Right lobe of liver (tissue), 6 donors: ENCODE data around the gene PLXNA4. TPM values are rescaled to one million over a fixed set of nuclear protein-coding genes. Genes with fewer than 3 reads are reported as not detected.
A peak's percentile ranks its signal among the peaks of the same experiment; 100 is the strongest.

Source experiments
- ATAC-seq, 4 donors: fragments of 200-7000 bp; cut with Tn5 transposase; one replicate each; pipeline ENCODE4 v1.9.1; 2020; ENCODE audit warnings: mild to moderate bottlenecking in 4 of 4, moderate library complexity in 4 of 4
- DNase-seq, 3 donors: peaks; one replicate each; pipeline ENCODE4 v3.0.0-alpha.2; 2020
- H3K27ac ChIP-seq, 3 donors: fragments of 200-600 bp; one replicate each; pipeline ENCODE4 v1.8.0; 2022
- H3K27me3 ChIP-seq, 2 donors: fragments of 200-600 bp; one replicate each; pipeline ENCODE4 v1.8.0; 2022
- H3K36me3 ChIP-seq, 4 donors: fragments of 200-600 bp; sonication (generic) in 1 of 4; one replicate each; pipeline versions ENCODE4 v1.5.1 to v1.8.0; 2017 to 2022; ENCODE audit warnings: control low read depth in 1 of 4
- H3K4me1 ChIP-seq, 4 donors: fragments of 200-600 bp; sonication (generic) in 1 of 4; one replicate each; pipeline versions ENCODE4 v1.5.1 to v1.8.0; 2017 to 2022; ENCODE audit warnings: control low read depth in 1 of 4
- H3K4me3 ChIP-seq, 3 donors: fragments of 200-600 bp; one replicate each; pipeline ENCODE4 v1.8.0; 2022
- H3K9me3 ChIP-seq, 4 donors: fragments of 200-600 bp; sonication (generic) in 1 of 4; one replicate each; pipeline versions ENCODE4 v1.5.1 to v1.8.0; 2017 to 2022; ENCODE audit warnings: control low read depth in 1 of 4
- CTCF ChIP-seq, 4 donors: fragments of 200-600 bp in 3 of 4; fragments of 450-650 bp in 1 of 4; IDR thresholded peaks; one replicate each; pipeline versions ENCODE4 v1.5.1 to v1.8.0; 2016 to 2022; ENCODE audit warnings: antibody characterized with exemption in 4 of 4, mild to moderate bottlenecking in 2 of 4
- POLR2A ChIP-seq: fragments of 450-650 bp; IDR thresholded peaks from one replicate; pipeline ENCODE4 v1.6.1; 2017; ENCODE audit warnings: antibody characterized with exemption, mild to moderate bottlenecking
- WGBS: methylation state at CpG from one replicate; pipeline ENCODE4 v1.1.6; 2018; ENCODE audit warnings: low coverage, low lambda C conversion rate; ENCODE audit not compliant: insufficient coverage; ENCODE audit errors: missing lambda C conversion rate; 5-methylcytosine and 5-hydroxymethylcytosine counted together
- intact Hi-C, 2 donors: fragments of 100-400 bp; cut with DNase I; formaldehyde crosslinking; loops; one replicate each; pipeline versions ENCODE4 v1.11.2 to v1.14.1; 2022
- total RNA-seq, 6 experiments: library from RNA; depleted of rRNA in 2 of 6; stranded (reverse); fragments of >200 nt in 2 of 6; fragmentation: NEBNext Ultra II Directional in 3 of 6; extraction: Animal tissue kit (Norgen Biotek cat#: 25700) in 3 of 6; gene quantifications; one replicate each; pipeline versions ENCODE4 v1.1.0 to v1.2.4, GENCODE V29; 2016 to 2023
- donor health status: DM: no; HTN: yes; CAD: no.
- donor health status: DM: no; HTN: no; CAD: no.
- donor health status: DM: no; HTN: no; CAD: no.
- donor health status: DM: no; HTN: yes; CAD: no.
- donor health status: DM: no; HTN: yes; CAD: no.

Gene PLXNA4
- total RNA-seq, 6 experiments from 2014 or later = 0.17 to 0.90 (median 0.30) TPM

- WGBS = 81% methylated on average over 5 of the region's 5 CpGs
- no peaks in the 10 kb centered on the region for H3K4me1 ChIP-seq
- DNase-seq = no peak
- intact Hi-C loops = no loop called here
- no peak overlapping the region for H3K27ac ChIP-seq
- ATAC-seq = no peak
- H3K36me3 ChIP-seq = no peaks in the 10 kb centered on the region
- TF ChIP-seq POLR2A (no peak), CTCF (IDR thresholded peaks at IDR 0.05) (no peak)
- H3K27me3 ChIP-seq = no peaks in the 10 kb centered on the region
- H3K4me3 ChIP-seq = no peak overlapping the region
- H3K9me3 ChIP-seq = no peaks in the 10 kb centered on the region
These were observed 136.1 kb downstream of the PLXNA4 start for GRCh38 chr7:132440151-132440550.

- H3K27ac ChIP-seq = no peak overlapping the region
- no peaks in the 10 kb centered on the region for H3K36me3 ChIP-seq
- TF ChIP-seq CTCF (IDR thresholded peaks at IDR 0.05) = no peak
- TF ChIP-seq POLR2A = no peak
- H3K9me3 ChIP-seq = no peaks in the 10 kb centered on the region
- DNase-seq (no peak), ATAC-seq (no peak)
- H3K4me3 ChIP-seq = no peak overlapping the region
- 71% methylated on average over 8 of the region's 8 CpGs for WGBS
- intact Hi-C loops = no loop called here
- H3K27me3 ChIP-seq = no peaks in the 10 kb centered on the region
- no peaks in the 10 kb centered on the region for H3K4me1 ChIP-seq
These were observed 137.3 kb downstream of the PLXNA4 start for GRCh38 chr7:132438926-132439325.

GRCh38 chr7:132437730-132438129 is 138.5 kb downstream of the PLXNA4 start:
- TF ChIP-seq POLR2A = no peak
- TF ChIP-seq CTCF (IDR thresholded peaks at IDR 0.05) = no peak
- Histone ChIP-seq H3K36me3 (no peaks in the 10 kb centered on the region), H3K27me3 (no peaks in the 10 kb centered on the region), H3K4me3 (no peak overlapping the region), H3K4me1 (no peaks in the 10 kb centered on the region), H3K9me3 (no peaks in the 10 kb centered on the region), H3K27ac (no peak overlapping the region)
- DNase-seq (no peak), ATAC-seq (peak in 2 of 4 donors; percentile 14 to 28)
- WGBS = 39% methylated on average over 5 of the region's 5 CpGs
- intact Hi-C loops = no loop called here

- no peak overlapping the region for H3K4me3 ChIP-seq
- no peak overlapping the region for H3K27ac ChIP-seq
- no peaks in the 10 kb centered on the region for H3K4me1 ChIP-seq
- DNase-seq = no peak
- TF ChIP-seq CTCF (IDR thresholded peaks at IDR 0.05) = no peak
- no peak for TF ChIP-seq POLR2A
- H3K9me3 ChIP-seq = no peaks in the 10 kb centered on the region
- intact Hi-C loops = no loop called here
- no peaks in the 10 kb centered on the region for H3K27me3 ChIP-seq
- H3K36me3 ChIP-seq = no peaks in the 10 kb centered on the region
- WGBS = 58% methylated on average over 8 of the region's 8 CpGs
- peak in 2 of 4 donors; percentile 23 to 41 for ATAC-seq
These were observed 140.1 kb downstream of the PLXNA4 start for GRCh38 chr7:132436121-132436520.
